Smooth muscle cell (in vitro differentiated cells): ENCODE measurements around the gene WFS1. TPM values are rescaled to one million over a fixed set of nuclear protein-coding genes. Genes with fewer than 3 reads are reported as not detected.

ENCODE experiments used
- DNase-seq: peaks from one replicate; lab custom pipeline; 2025; ENCODE audit not compliant: unreplicated experiment; lab: John Stamatoyannopoulos, UW
- H2AFZ ChIP-seq: fragments of 200-600 bp; sonication (generic); 2 replicates; pipeline ENCODE4 v1.6.0; 2016; ENCODE audit warnings: antibody characterized with exemption, low read depth, mild to moderate bottlenecking
- H3F3A ChIP-seq: fragments of 200-600 bp; sonication (generic); 2 replicates; pipeline ENCODE4 v1.6.0; 2017; ENCODE audit warnings: antibody characterized with exemption, low read depth
- H3K27ac ChIP-seq: fragments of 200-600 bp; sonication (generic); 2 replicates; pipeline ENCODE4 v1.5.1; 2016; ENCODE audit warnings: low read depth, mild to moderate bottlenecking
- H3K27me3 ChIP-seq: fragments of 200-600 bp; sonication (generic); 2 replicates; pipeline ENCODE4 v1.6.1; 2016; ENCODE audit warnings: low read depth, mild to moderate bottlenecking
- H3K36me3 ChIP-seq: fragments of 200-600 bp; sonication (generic); 2 replicates; pipeline ENCODE4 v1.5.1; 2016; ENCODE audit warnings: low read depth
- H3K4me1 ChIP-seq: fragments of 200-600 bp; sonication (generic); 2 replicates; pipeline ENCODE4 v1.5.1; 2016; ENCODE audit warnings: low read depth
- H3K4me2 ChIP-seq: fragments of 200-600 bp; sonication (generic); 2 replicates; pipeline ENCODE4 v1.6.0; 2016; ENCODE audit warnings: mild to moderate bottlenecking
- H3K4me3 ChIP-seq: fragments of 200-600 bp; sonication (generic); 2 replicates; pipeline ENCODE4 v1.5.1; 2016; ENCODE audit warnings: mild to moderate bottlenecking
- H3K79me2 ChIP-seq: fragments of 200-600 bp; sonication (generic); 2 replicates; pipeline ENCODE4 v1.6.0; 2016; ENCODE audit warnings: low read depth, mild to moderate bottlenecking
- H3K9ac ChIP-seq: fragments of 200-600 bp; sonication (generic); 2 replicates; pipeline ENCODE4 v1.6.0; 2016; ENCODE audit warnings: low read depth
- H3K9me3 ChIP-seq: fragments of 200-600 bp; sonication (generic); replicated peaks from 2 replicates; pipeline ENCODE4 v1.5.1; 2016; ENCODE audit warnings: low read depth
- H4K20me1 ChIP-seq: fragments of 200-600 bp; sonication (generic); 2 replicates; pipeline ENCODE4 v1.6.0; 2016; ENCODE audit warnings: low read depth
- CTCF ChIP-seq: fragments of 200-600 bp; sonication (generic); IDR thresholded peaks from 2 replicates; pipeline ENCODE4 v1.5.1; 2017; ENCODE audit warnings: borderline replicate concordance, mild to moderate bottlenecking, antibody characterized with exemption; ENCODE audit not compliant: insufficient read depth, poor library complexity, severe bottlenecking
- WGBS: methylation state at CpG from one replicate; pipeline ENCODE4 v1.1.7; 2016; ENCODE audit warnings: low lambda C conversion rate; 5-methylcytosine and 5-hydroxymethylcytosine counted together
- polyA plus RNA-seq: library from polyadenylated mRNA; unstranded; fragments of >200 nt; fragmentation: Nextera tagmentation; extraction: Ambion mirVana; gene quantifications from 2 replicates; pipeline ENCODE4 v1.2.1, GENCODE V29; 2016
- total RNA-seq: library from RNA; depleted of rRNA; stranded (reverse); fragments of >200 nt; gene quantifications from 2 replicates; pipeline ENCODE4 v1.2.3, GENCODE V29; 2014

Gene WFS1
- total and polyA plus RNA-seq, 2 experiments from 2014 or later = 28.6 to 30.2 TPM

- no peaks in the 10 kb centered on the region for H3K79me2 ChIP-seq
- H3K9ac ChIP-seq = no peak overlapping the region
These were observed 78.8 kb downstream of the WFS1 start for GRCh38 chr4:6348408-6348807.

GRCh38 chr4:6349896-6350603 is 80.4 kb downstream of the WFS1 start:
- Histone ChIP-seq H3K4me1 (no peaks in the 10 kb centered on the region), H2AFZ (no peak overlapping the region), H4K20me1 (no peaks in the 10 kb centered on the region), H3F3A (no peaks in the 10 kb centered on the region), H3K9ac (no peak overlapping the region), H3K79me2 (no peaks in the 10 kb centered on the region), H3K4me3 (no peak overlapping the region), H3K36me3 (no peaks in the 10 kb centered on the region), H3K27me3 (no peaks in the 10 kb centered on the region), H3K27ac (no peak overlapping the region), H3K4me2 (no peak overlapping the region), H3K9me3 (no peaks in the 10 kb centered on the region)
- 90% methylated on average over 19 of the region's 19 CpGs for WGBS
- DNase-seq = no peak
- TF ChIP-seq CTCF = no peak

More at GRCh38 chr4:6348408-6348807, 78.8 kb downstream of the WFS1 start:
- no peaks in the 10 kb centered on the region for H3K27me3 ChIP-seq
- no peaks in the 10 kb centered on the region for H4K20me1 ChIP-seq
- H3F3A ChIP-seq = no peaks in the 10 kb centered on the region
- H3K4me2 ChIP-seq = no peak overlapping the region
- no peaks in the 10 kb centered on the region for H3K4me1 ChIP-seq
- TF ChIP-seq CTCF = no peak
- no peak overlapping the region for H2AFZ ChIP-seq
- WGBS = 94% methylated on average over 4 of the region's 4 CpGs
- H3K9me3 ChIP-seq = no peaks in the 10 kb centered on the region
- no peak overlapping the region for H3K4me3 ChIP-seq
- no peaks in the 10 kb centered on the region for H3K36me3 ChIP-seq
- no peak overlapping the region for H3K27ac ChIP-seq
- no peak for DNase-seq

GRCh38 chr4:6350646-6351045 is 81.0 kb downstream of the WFS1 start:
- Histone ChIP-seq H3K27ac (no peak overlapping the region), H3K4me3 (no peak overlapping the region), H3F3A (no peaks in the 10 kb centered on the region), H2AFZ (no peak overlapping the region), H4K20me1 (no peaks in the 10 kb centered on the region), H3K9ac (no peak overlapping the region), H3K36me3 (no peaks in the 10 kb centered on the region), H3K79me2 (no peaks in the 10 kb centered on the region), H3K4me1 (no peaks in the 10 kb centered on the region), H3K27me3 (no peaks in the 10 kb centered on the region), H3K9me3 (no peaks in the 10 kb centered on the region), H3K4me2 (no peak overlapping the region)
- no peak for TF ChIP-seq CTCF
- 87% methylated on average over 8 of the region's 8 CpGs for whole genome bisulfite sequencing
- no peak for DNase-seq
